HEK293T (cell line): ENCODE measurements around the gene DOCK10.

Source experiments
- CTCF ChIA-PET: fragments of 350-600 bp; formaldehyde crosslinking; extraction: SDS; loops from one replicate; lab custom pipeline; 2021; ENCODE audit warnings: antibody characterized with exemption, inconsistent platforms; lab: Yijun Ruan, JAX
- POLR2A ChIA-PET: fragments of 350-600 bp; formaldehyde crosslinking; extraction: SDS; loops from one replicate; lab custom pipeline; 2020; ENCODE audit warnings: antibody characterized with exemption, inconsistent platforms; lab: Yijun Ruan, JAX
- DNase-seq: peaks from one replicate; pipeline ENCODE4 v3.0.0; 2012; ENCODE audit warnings: mixed read lengths; ENCODE audit errors: extremely low spot score
- ARNT ChIP-seq: fragments of 450-650 bp; IDR thresholded peaks from 2 replicates; pipeline ENCODE4 v1.6.1; 2017; ENCODE audit warnings: mild to moderate bottlenecking
- BHLHE40 ChIP-seq: fragments of 450-650 bp; IDR thresholded peaks from 2 replicates; pipeline ENCODE4 v1.6.1; 2016; ENCODE audit warnings: mild to moderate bottlenecking, moderate library complexity, borderline replicate concordance
- CTBP1 ChIP-seq: fragments of 450-650 bp; IDR thresholded peaks from 2 replicates; pipeline ENCODE4 v1.6.1; 2016; ENCODE audit warnings: borderline replicate concordance
- ELF4 ChIP-seq: fragments of 450-650 bp; IDR thresholded peaks from 2 replicates; pipeline ENCODE4 v1.6.1; 2017; ENCODE audit warnings: antibody characterized with exemption
- FOXA1 ChIP-seq: fragments of 450-650 bp; IDR thresholded peaks from 2 replicates; pipeline ENCODE4 v1.6.1; 2016; ENCODE audit warnings: mild to moderate bottlenecking
- FOXK2 ChIP-seq: fragments of 450-650 bp; IDR thresholded peaks from 2 replicates; pipeline ENCODE4 v1.6.1; 2016; ENCODE audit warnings: mild to moderate bottlenecking
- FOXM1 ChIP-seq: fragments of 450-650 bp; IDR thresholded peaks from 2 replicates; pipeline ENCODE4 v1.6.1; 2017; ENCODE audit warnings: mild to moderate bottlenecking, borderline replicate concordance
- HDGF ChIP-seq: fragments of 450-650 bp; IDR thresholded peaks from 2 replicates; pipeline ENCODE4 v1.6.1; 2017; ENCODE audit warnings: antibody characterized with exemption, borderline replicate concordance
- L3MBTL2 ChIP-seq: fragments of 450-650 bp; conservative IDR thresholded peaks from 2 replicates; pipeline ENCODE4 v1.6.1; 2016; ENCODE audit warnings: mild to moderate bottlenecking
- LEF1 ChIP-seq: fragments of 450-650 bp; IDR thresholded peaks from 2 replicates; pipeline ENCODE4 v1.6.1; 2017; ENCODE audit warnings: mild to moderate bottlenecking, borderline replicate concordance
- NFRKB ChIP-seq: fragments of 450-650 bp; IDR thresholded peaks from 2 replicates; pipeline ENCODE4 v1.6.1; 2016; ENCODE audit warnings: mild to moderate bottlenecking, moderate library complexity
- SP1 ChIP-seq: fragments of 450-650 bp; IDR thresholded peaks from 2 replicates; pipeline ENCODE4 v1.6.1; 2017
- SUZ12 ChIP-seq: fragments of 450-650 bp; IDR thresholded peaks from 2 replicates; pipeline ENCODE4 v1.6.1; 2016; ENCODE audit warnings: mild to moderate bottlenecking
- TARDBP ChIP-seq: fragments of 450-650 bp; IDR thresholded peaks from 2 replicates; pipeline ENCODE4 v1.6.1; 2016
- ZNF384 ChIP-seq: fragments of 450-650 bp; IDR thresholded peaks from 2 replicates; pipeline ENCODE4 v1.6.1; 2016
- TF ChIP-seq, protein P1 (sequence below): fragments of 450-650 bp; IDR thresholded peaks from 2 replicates; pipeline ENCODE4 v1.6.1; 2016

DOCK10 gene

DNA sequence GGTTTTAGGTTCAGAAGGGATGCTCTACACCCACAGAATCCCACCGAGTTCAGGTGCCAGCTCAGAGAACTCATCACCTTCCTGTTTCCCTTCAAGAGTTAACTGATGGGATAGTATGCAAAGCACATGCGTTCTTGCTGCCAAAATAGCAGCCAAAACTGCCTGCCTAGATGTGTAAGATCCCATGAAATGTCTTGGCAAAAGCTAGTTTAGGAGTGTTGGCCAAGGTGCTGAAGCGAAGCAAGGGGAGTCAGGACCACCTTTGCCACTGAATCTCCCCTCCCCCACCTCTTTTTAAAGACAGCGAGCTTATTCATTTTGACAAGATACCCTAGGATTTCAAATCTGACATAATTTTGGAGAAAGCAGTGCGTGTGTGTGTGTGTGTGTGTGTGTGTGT, 2.1 kb downstream of the DOCK10 start:
- TF ChIP-seq FOXK2 (no peak), SP1 (no peak), ELF4 (no peak)

DNA sequence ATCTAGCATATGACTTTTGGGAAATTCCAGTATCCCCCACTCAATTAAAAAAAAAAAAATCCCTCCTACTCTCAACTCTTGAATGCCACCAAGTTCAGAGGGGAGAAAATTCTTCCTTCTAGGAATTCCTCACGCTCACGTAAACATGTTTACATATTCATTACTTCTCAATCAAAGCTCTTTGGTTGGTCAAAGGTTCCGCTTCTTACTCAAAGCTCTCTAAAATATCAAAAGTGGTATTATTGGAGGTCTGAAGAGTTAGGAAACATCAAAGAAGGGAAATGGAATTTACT, 4.1 kb downstream of the DOCK10 start:
- no peak for TF ChIP-seq FOXM1
- TF ChIP-seq CTBP1: no peak
- TF ChIP-seq SP1: no peak
- no peak for TF ChIP-seq BHLHE40
- no peak for TF ChIP-seq NFRKB
- no peak for TF ChIP-seq FOXK2
- TF ChIP-seq, protein P1, sequence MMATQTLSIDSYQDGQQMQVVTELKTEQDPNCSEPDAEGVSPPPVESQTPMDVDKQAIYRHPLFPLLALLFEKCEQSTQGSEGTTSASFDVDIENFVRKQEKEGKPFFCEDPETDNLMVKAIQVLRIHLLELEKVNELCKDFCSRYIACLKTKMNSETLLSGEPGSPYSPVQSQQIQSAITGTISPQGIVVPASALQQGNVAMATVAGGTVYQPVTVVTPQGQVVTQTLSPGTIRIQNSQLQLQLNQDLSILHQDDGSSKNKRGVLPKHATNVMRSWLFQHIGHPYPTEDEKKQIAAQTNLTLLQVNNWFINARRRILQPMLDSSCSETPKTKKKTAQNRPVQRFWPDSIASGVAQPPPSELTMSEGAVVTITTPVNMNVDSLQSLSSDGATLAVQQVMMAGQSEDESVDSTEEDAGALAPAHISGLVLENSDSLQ: no peak
- no peak for TF ChIP-seq HDGF
- TF ChIP-seq ARNT: no peak
- TF ChIP-seq FOXA1: no peak
- no peak for TF ChIP-seq SUZ12
- no peak for TF ChIP-seq TARDBP
- no peak for TF ChIP-seq ELF4
- TF ChIP-seq ZNF384: no peak
- TF ChIP-seq L3MBTL2: no peak
- CTCF ChIA-PET: no interaction called here
- POLR2A ChIA-PET: no interaction called here
- DNase-seq: no peak

More for the DNA sequence above, 2.1 kb downstream of the DOCK10 start:
- no peak for DNase-seq
- ChIA-PET POLR2A (no interaction called here), CTCF (interaction anchor here (0.6 kb wide), 1 partner anchor 82 kb away, joined by 3 read pairs; no protein-coding TSS in a partner anchor)

- ChIA-PET POLR2A (no interaction called here), CTCF (no interaction called here)
- DNase-seq: no peak
- TF ChIP-seq TARDBP: no peak
- no peak for TF ChIP-seq ZNF384
- TF ChIP-seq BHLHE40: no peak
- no peak for TF ChIP-seq ELF4
- no peak for TF ChIP-seq HDGF
- no peak for TF ChIP-seq ARNT
- TF ChIP-seq FOXM1: no peak
- TF ChIP-seq, protein P1: no peak
- no peak for TF ChIP-seq L3MBTL2
- no peak for TF ChIP-seq SP1
- no peak for TF ChIP-seq SUZ12
- no peak for TF ChIP-seq FOXA1
- TF ChIP-seq LEF1: no peak
Observed at GRCh38 chr2:225037415-225038230, 4.6 kb downstream of the DOCK10 start.

- no peak for DNase-seq
- CTCF ChIA-PET: no interaction called here
Observed at GRCh38 chr2:225036431-225036830, 5.8 kb downstream of the DOCK10 start.

GRCh38 chr2:225033440-225034318, 8.6 kb downstream of the DOCK10 start:
- ChIA-PET POLR2A (no interaction called here), CTCF (no interaction called here)
- TF ChIP-seq BHLHE40 (no peak), CTBP1 (no peak), FOXK2 (no peak), SUZ12 (no peak)
- DNase-seq: no peak

More at GRCh38 chr2:225036431-225036830, 5.8 kb downstream of the DOCK10 start:
- POLR2A ChIA-PET: no interaction called here
- TF ChIP-seq L3MBTL2: no peak
- no peak for TF ChIP-seq SUZ12
- TF ChIP-seq FOXA1: no peak

GRCh38 chr2:225032246-225032645, 10.0 kb downstream of the DOCK10 start:
- DNase-seq: no peak
- TF ChIP-seq ARNT (no peak), ELF4 (no peak), SUZ12 (no peak), FOXA1 (no peak), SP1 (no peak), LEF1 (no peak), NFRKB (no peak), ZNF384 (no peak), TARDBP (no peak), FOXK2 (no peak), FOXM1 (no peak), BHLHE40 (no peak), CTBP1 (no peak)
- TF ChIP-seq, protein P1: no peak
- POLR2A ChIA-PET: no interaction called here
- CTCF ChIA-PET: interaction anchor here (0.7 kb wide), 1 partner anchor 142 kb away, joined by 4 read pairs; no protein-coding TSS in a partner anchor
